Psoas muscle (tissue), 8 donors: ENCODE measurements around the gene CALCOCO1. TPM values are rescaled to one million over a fixed set of nuclear protein-coding genes. Genes with fewer than 3 reads are reported as not detected.
A peak's percentile ranks its signal among the peaks of the same experiment; 100 is the strongest.

Experiments used
- ATAC-seq, 4 donors: fragments of 200-7000 bp; cut with Tn5 transposase; one replicate each; pipeline ENCODE4 v1.9.1; 2020; ENCODE audit warnings: moderate library complexity in 3 of 4, mild to moderate bottlenecking in 2 of 4
- DNase-seq, 2 donors: peaks; one replicate each; pipeline ENCODE4 v3.0.0-alpha.2; 2020
- H3K27ac ChIP-seq: fragments of 200-600 bp; one replicate; pipeline ENCODE4 v1.8.0; 2022
- H3K27me3 ChIP-seq, 3 donors: fragments of 200-600 bp in 1 of 3; one replicate each; pipeline versions ENCODE4 v1.6.1 to v1.8.0; 2013 to 2022; ENCODE audit warnings: low read length in 2 of 3, mild to moderate bottlenecking in 2 of 3, moderate library complexity in 1 of 3; ENCODE audit not compliant: insufficient read depth in 3 of 3
- H3K36me3 ChIP-seq, 2 donors: fragments of 200-600 bp in 1 of 2; one replicate each; pipeline versions ENCODE4 v1.6.1 to v1.8.0; 2013 to 2022; ENCODE audit warnings: low read depth in 1 of 2, mild to moderate bottlenecking in 1 of 2, moderate library complexity in 1 of 2; ENCODE audit not compliant: insufficient read depth in 1 of 2
- H3K4me1 ChIP-seq: fragments of 200-600 bp; one replicate; pipeline ENCODE4 v1.8.0; 2022
- H3K4me3 ChIP-seq: fragments of 200-600 bp; one replicate; pipeline ENCODE4 v1.8.0; 2022; ENCODE audit warnings: mild to moderate bottlenecking
- H3K9me3 ChIP-seq: fragments of 200-600 bp; one replicate; pipeline ENCODE4 v1.8.0; 2022
- CTCF ChIP-seq: fragments of 200-600 bp; IDR thresholded peaks from one replicate; pipeline ENCODE4 v1.8.0; 2022; ENCODE audit warnings: antibody characterized with exemption
- WGBS, 3 donors: extraction: QIAGEN DNeasy Blood & Tissue Kit; methylation state at CpG; one replicate each; pipeline versions ENCODE4 v1.1.6 to v1.1.7; 2013; 5-methylcytosine and 5-hydroxymethylcytosine counted together
- intact Hi-C, 2 donors: fragments of 100-400 bp; cut with DNase I; formaldehyde crosslinking; loops; one replicate each; pipeline versions ENCODE4 v1.11.0 to v1.14.2; 2022
- polyA plus RNA-seq, 3 donors: library from polyadenylated mRNA; stranded (reverse); fragments of 200-250 nt; gene quantifications; one replicate each; pipeline ENCODE4 v1.2.3, GENCODE V29; 2013
- total RNA-seq, 4 donors: library from RNA; stranded (reverse); fragmentation: NEBNext Ultra II Directional in 2 of 4; extraction: Animal tissue kit (Norgen Biotek cat#: 25700) in 2 of 4; gene quantifications; one replicate each; pipeline versions ENCODE4 v1.2.1 to v1.2.4, GENCODE V29; 2021 to 2023
- donor health status: healthy with polysubstance abuse.
- donor health status: DM: no; HTN: no; CAD: no; lungs with moderate emphysema.
- donor health status: Bipolar disorder and iron deficiency.
- donor health status: healthy.
- donor health status: DM: yes; HTN: yes; CAD: no.
- donor health status: DM: no; HTN: no; CAD: no.
- donor health status: DM: no; HTN: no; CAD: no.
- donor health status: DM: yes; HTN: yes; CAD: no.

CALCOCO1 gene
- total and polyA plus RNA-seq, 7 donors, result 41.1 to 255 (median 180) TPM

GRCh38 chr12:53758081-53758729 lies 31.0 kb upstream of the CALCOCO1 start:
- H3K4me1 ChIP-seq, result no peaks in the 10 kb centered on the region
- no peaks in the 10 kb centered on the region for H3K36me3 ChIP-seq
- H3K27me3 ChIP-seq, result peaks cover 0 to 37% (median 11%) of the 10 kb centered on the region in 3 donors
- ATAC-seq (no peak), DNase-seq (no peak)
- TF ChIP-seq CTCF, result no peak
- H3K9me3 ChIP-seq, result no peaks in the 10 kb centered on the region
- 52 to 59% (median 55%) methylated on average over 7 of the region's 7 CpGs for WGBS, 3 donors
- no peak overlapping the region for H3K4me3 ChIP-seq
- H3K27ac ChIP-seq, result no peak overlapping the region
- intact Hi-C loops, result no loop called here

- ATAC-seq (peak; percentile 62 to 83 (median 70)), DNase-seq (peak; percentile 77 to 89)
- H3K4me1 ChIP-seq, result no peaks in the 10 kb centered on the region
- peak overlapping the region; percentile 4 for H3K4me3 ChIP-seq
- peak overlapping the region; percentile 23 for H3K27ac ChIP-seq
- H3K27me3 ChIP-seq, result peaks cover 0 to 31% (median 11%) of the 10 kb centered on the region in 3 donors
- intact Hi-C loops, result no loop called here
- 9 to 13% (median 12%) methylated on average over 17 of the region's 17 CpGs for WGBS, 3 donors
- TF ChIP-seq CTCF, result peak; percentile 80
- no peaks in the 10 kb centered on the region for H3K36me3 ChIP-seq
- no peaks in the 10 kb centered on the region for H3K9me3 ChIP-seq
These were observed 30.0 kb upstream of the CALCOCO1 start for GRCh38 chr12:53757101-53757770.

- no peaks in the 10 kb centered on the region for H3K9me3 ChIP-seq
- peaks cover under 1% of the 10 kb centered on the region for H3K4me1 ChIP-seq
- H3K27me3 ChIP-seq, result peaks cover 0 to 32% (median 17%) of the 10 kb centered on the region in 3 donors
- no peak for ATAC-seq
- intact Hi-C loops, result no loop called here
- peak overlapping the region; percentile 23 for H3K27ac ChIP-seq
- DNase-seq, result no peak
- WGBS, 3 donors, result 72 to 89% (median 79%) methylated on average over 5 of the region's 5 CpGs
- no peaks in the 10 kb centered on the region for H3K36me3 ChIP-seq
- TF ChIP-seq CTCF, result no peak
- H3K4me3 ChIP-seq, result peak overlapping the region; percentile 4
These were observed 29.2 kb upstream of the CALCOCO1 start for GRCh38 chr12:53756300-53757100.

DNA sequence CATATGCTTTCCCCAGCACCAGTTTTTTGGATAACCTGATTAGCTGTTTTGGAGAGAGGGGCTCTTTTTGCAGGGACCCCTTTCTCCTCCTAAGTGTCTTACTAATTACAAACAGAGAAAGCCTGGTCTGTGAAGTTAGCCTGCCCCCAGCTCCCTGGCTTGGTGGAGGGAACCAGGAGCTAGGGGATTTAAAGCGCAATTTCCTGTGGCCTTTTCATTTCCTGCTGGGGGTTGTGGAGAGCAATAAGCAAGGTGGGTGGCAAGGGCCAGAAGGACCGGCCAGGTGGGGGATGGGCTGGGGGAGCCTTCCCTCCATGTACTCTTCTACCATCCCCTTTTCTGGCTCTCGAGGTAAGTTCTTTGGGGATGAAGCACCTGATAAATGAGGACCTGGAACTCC lies 28.6 kb upstream of the CALCOCO1 start:
- 55 to 67% (median 63%) methylated on average over 3 of the region's 3 CpGs for WGBS, 3 donors
- ATAC-seq (no peak), DNase-seq (no peak)
- Histone ChIP-seq H3K4me1 (peaks cover 7% of the 10 kb centered on the region), H3K36me3 (no peaks in the 10 kb centered on the region), H3K27me3 (peaks cover 0 to 38% (median 18%) of the 10 kb centered on the region in 3 donors), H3K27ac (no peak overlapping the region), H3K4me3 (no peak overlapping the region), H3K9me3 (no peaks in the 10 kb centered on the region)
- TF ChIP-seq CTCF, result no peak
- intact Hi-C loops, result no loop called here
